Brain microvascular endothelial cell (primary cell): Measurements from ENCODE around the gene PPP1R37.

Experiments used
- DNase-seq: peaks from one replicate; pipeline ENCODE4 v3.0.0-alpha.2; 2020
- H3K27ac ChIP-seq: fragments of 250-450 bp; sonication (Bioruptor Pico); 2 replicates; pipeline ENCODE4 v1.5.1; 2020; ENCODE audit warnings: mild to moderate bottlenecking, moderate library complexity
- H3K27me3 ChIP-seq: fragments of 250-450 bp; sonication (Bioruptor Pico); replicated peaks from 2 replicates; pipeline ENCODE4 v1.5.1; 2020; ENCODE audit warnings: mild to moderate bottlenecking
- H3K36me3 ChIP-seq: fragments of 250-450 bp; sonication (Bioruptor Pico); replicated peaks from 2 replicates; pipeline ENCODE4 v1.5.1; 2020; ENCODE audit warnings: mild to moderate bottlenecking
- H3K4me3 ChIP-seq: 2 replicates; pipeline ENCODE4 v1.5.1; 2011; ENCODE audit warnings: low read depth, mild to moderate bottlenecking, control low read depth, low read length, moderate library complexity
- in situ Hi-C: cut with HindIII; loops from 2 replicates; pipeline ENCODE4 v1.10.0; 2017; ENCODE audit warnings: low sequenced_read_pairs, low pct_ligation_motif_present
- TF ChIP-seq, protein P1 (sequence below): IDR thresholded peaks from 2 replicates; pipeline ENCODE4 v1.5.1; 2011; ENCODE audit warnings: low read depth, mild to moderate bottlenecking, moderate library complexity, low read length, control low read depth, inconsistent platforms; ENCODE audit errors: missing control alignments

Gene PPP1R37

DNA sequence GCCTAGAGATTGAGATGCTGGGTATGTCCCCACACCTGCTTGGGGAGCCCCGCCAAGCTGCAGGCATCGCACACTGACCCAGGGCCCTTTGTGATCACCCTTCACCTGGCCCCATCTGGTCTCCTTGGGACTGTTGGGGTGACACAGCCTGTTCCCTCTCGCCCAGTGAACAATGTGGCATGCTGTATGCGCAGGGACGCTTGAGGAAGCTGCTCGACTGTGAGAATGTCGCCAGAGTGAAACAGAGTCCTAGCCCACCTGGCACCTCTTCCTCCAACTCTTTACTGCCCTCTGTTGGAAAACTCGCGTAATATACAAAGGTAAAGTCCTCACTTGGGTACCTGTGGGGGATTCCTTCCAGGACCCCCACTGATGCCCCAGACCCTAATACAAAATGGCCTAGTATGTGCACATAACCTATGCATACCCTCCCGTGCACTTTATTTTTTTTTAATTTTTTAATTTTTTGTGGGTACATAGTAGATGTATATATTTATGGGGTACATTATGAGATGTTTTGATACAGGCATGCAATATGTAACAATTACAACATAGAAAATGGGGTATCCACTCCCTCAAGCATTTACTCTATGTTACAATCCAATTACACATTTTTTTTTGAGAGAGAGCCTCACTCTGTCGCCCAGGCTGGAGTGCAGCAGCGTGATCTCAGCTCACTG, 94.6 kb downstream of the PPP1R37 start:
- in situ Hi-C loops, result no loop called here
- Histone ChIP-seq H3K27ac (no peak overlapping the region), H3K36me3 (no peaks in the 10 kb centered on the region), H3K27me3 (no peaks in the 10 kb centered on the region), H3K4me3 (no peak overlapping the region)
- TF ChIP-seq, protein P1, sequence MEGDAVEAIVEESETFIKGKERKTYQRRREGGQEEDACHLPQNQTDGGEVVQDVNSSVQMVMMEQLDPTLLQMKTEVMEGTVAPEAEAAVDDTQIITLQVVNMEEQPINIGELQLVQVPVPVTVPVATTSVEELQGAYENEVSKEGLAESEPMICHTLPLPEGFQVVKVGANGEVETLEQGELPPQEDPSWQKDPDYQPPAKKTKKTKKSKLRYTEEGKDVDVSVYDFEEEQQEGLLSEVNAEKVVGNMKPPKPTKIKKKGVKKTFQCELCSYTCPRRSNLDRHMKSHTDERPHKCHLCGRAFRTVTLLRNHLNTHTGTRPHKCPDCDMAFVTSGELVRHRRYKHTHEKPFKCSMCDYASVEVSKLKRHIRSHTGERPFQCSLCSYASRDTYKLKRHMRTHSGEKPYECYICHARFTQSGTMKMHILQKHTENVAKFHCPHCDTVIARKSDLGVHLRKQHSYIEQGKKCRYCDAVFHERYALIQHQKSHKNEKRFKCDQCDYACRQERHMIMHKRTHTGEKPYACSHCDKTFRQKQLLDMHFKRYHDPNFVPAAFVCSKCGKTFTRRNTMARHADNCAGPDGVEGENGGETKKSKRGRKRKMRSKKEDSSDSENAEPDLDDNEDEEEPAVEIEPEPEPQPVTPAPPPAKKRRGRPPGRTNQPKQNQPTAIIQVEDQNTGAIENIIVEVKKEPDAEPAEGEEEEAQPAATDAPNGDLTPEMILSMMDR, result peak; percentile 64
- DNase-seq, result no peak

DNA sequence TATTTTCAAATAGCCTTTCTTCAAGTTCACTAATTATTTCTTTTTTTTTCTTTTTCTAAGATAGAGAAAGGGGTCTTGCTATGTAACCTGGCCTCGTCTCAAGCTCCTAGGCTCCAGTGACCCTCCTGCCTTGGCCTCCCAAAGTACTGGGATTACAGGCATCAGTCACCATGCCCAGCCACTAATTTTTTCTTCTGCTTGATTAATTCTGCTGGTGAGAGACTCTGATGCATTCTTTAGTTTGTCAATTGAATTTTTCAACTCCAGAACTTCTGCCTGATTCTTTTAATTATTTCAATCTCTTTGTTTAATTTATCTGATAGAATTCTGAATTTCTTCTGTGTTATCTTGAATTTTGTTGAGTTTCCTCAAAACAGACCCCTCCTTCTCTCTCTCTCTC, 97.0 kb downstream of the PPP1R37 start:
- no peak overlapping the region for H3K4me3 ChIP-seq
- in situ Hi-C loops, result no loop called here
- no peaks in the 10 kb centered on the region for H3K36me3 ChIP-seq
- H3K27ac ChIP-seq, result no peak overlapping the region
- TF ChIP-seq, protein P1, result no peak
- no peak for DNase-seq
- no peaks in the 10 kb centered on the region for H3K27me3 ChIP-seq

DNA sequence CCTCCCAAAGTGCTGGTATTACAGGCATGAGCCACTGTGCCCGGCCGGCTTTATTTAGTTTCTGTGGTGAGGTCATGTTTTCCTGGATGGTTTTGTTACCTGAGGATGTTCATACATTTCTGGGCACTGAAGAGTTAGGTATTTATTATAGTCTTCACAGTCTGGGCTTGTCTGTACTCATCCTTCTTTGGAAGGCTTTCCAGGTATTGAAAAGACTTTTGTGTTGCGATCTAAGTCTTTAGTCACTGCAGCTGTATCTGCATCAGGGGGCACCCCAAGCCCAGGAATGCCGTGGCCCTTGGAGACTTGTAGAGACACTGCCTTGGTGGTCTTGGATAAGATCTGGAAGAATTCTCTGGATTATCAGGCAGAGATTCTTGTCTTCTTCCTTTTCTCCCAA, 98.4 kb downstream of the PPP1R37 start:
- no peak overlapping the region for H3K27ac ChIP-seq
- H3K4me3 ChIP-seq, result no peak overlapping the region
- no peak for DNase-seq
- no peaks in the 10 kb centered on the region for H3K27me3 ChIP-seq
- in situ Hi-C loops, result no loop called here
- no peaks in the 10 kb centered on the region for H3K36me3 ChIP-seq
- TF ChIP-seq, protein P1, result no peak

DNA sequence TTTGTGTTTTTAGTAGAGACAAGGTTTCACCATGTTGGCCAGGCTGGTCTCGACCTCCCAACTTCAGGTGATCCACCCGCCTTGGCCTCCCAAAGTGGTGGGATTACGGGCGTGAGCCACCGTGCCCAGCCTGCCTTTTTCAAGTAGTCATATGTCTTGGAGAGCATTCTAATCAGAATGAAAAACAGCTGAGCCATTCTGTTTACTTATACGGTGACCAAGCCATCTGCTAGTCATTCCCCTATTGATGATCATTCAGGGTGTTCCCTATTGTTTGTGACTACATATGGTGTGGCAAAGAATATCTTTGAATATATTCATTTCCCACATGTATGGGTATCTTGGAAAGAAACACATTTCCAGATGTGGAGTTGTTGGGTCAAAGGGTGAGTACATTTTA, 102.8 kb downstream of the PPP1R37 start:
- Histone ChIP-seq H3K27me3 (no peaks in the 10 kb centered on the region), H3K4me3 (no peak overlapping the region), H3K36me3 (no peaks in the 10 kb centered on the region), H3K27ac (no peak overlapping the region)
- in situ Hi-C loops, result no loop called here
- no peak for DNase-seq
- TF ChIP-seq, protein P1, result no peak
